Astrocyte of the spinal cord (primary cell): ENCODE results near the gene AP3B1.

Source experiments
- DNase-seq: peaks from one replicate; pipeline ENCODE4 v3.0.0; 2011; ENCODE audit warnings: low read depth, low spot score
- H3K4me3 ChIP-seq: 2 replicates; pipeline ENCODE4 v1.5.1; 2011; ENCODE audit warnings: low read depth, mild to moderate bottlenecking, low read length, moderate library complexity
- in situ Hi-C: cut with HindIII; loops from 2 replicates; pipeline ENCODE4 v1.10.0; 2017; ENCODE audit warnings: low sequenced_read_pairs
- TF ChIP-seq, protein P1 (sequence below): IDR thresholded peaks from 2 replicates; pipeline ENCODE4 v1.5.1; 2012; ENCODE audit warnings: low read depth, mild to moderate bottlenecking, low read length, inconsistent platforms

Gene AP3B1

GRCh38 chr5:78243639-78244038 lies 50.9 kb downstream of the AP3B1 start:
- TF ChIP-seq, protein P1, sequence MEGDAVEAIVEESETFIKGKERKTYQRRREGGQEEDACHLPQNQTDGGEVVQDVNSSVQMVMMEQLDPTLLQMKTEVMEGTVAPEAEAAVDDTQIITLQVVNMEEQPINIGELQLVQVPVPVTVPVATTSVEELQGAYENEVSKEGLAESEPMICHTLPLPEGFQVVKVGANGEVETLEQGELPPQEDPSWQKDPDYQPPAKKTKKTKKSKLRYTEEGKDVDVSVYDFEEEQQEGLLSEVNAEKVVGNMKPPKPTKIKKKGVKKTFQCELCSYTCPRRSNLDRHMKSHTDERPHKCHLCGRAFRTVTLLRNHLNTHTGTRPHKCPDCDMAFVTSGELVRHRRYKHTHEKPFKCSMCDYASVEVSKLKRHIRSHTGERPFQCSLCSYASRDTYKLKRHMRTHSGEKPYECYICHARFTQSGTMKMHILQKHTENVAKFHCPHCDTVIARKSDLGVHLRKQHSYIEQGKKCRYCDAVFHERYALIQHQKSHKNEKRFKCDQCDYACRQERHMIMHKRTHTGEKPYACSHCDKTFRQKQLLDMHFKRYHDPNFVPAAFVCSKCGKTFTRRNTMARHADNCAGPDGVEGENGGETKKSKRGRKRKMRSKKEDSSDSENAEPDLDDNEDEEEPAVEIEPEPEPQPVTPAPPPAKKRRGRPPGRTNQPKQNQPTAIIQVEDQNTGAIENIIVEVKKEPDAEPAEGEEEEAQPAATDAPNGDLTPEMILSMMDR: no peak
- in situ Hi-C loops: no loop called here
- H3K4me3 ChIP-seq: no peak overlapping the region
- peak; percentile 69 for DNase-seq

- in situ Hi-C loops: no loop called here
- TF ChIP-seq, protein P1: no peak
- DNase-seq: no peak
- no peak overlapping the region for H3K4me3 ChIP-seq
Measured at GRCh38 chr5:78243091-78243490, 51.4 kb downstream of the AP3B1 start.

DNA sequence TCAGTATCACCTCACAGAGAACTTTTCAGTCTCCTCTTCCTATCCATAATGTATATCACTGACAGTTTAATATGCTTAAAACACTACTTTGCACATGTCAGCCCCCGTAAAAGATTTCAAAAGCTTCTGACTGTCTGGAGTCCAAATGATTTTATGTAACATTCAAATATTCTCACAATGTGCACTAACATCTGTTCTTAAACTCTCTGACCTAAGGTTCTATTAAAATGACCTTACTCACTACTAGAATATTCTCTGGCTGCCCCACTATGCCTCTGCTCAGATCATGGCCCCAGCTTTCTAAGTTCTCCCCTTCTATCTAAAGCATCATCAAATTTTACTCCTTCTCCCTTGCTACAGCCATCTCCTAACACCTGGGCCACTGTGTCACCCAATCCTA lies 52.5 kb downstream of the AP3B1 start:
- no peak for DNase-seq
- in situ Hi-C loops: no loop called here
- H3K4me3 ChIP-seq: no peak overlapping the region
- TF ChIP-seq, protein P1: no peak

GRCh38 chr5:78237911-78238310 lies 56.6 kb downstream of the AP3B1 start:
- DNase-seq: no peak

GRCh38 chr5:78236046-78236445 lies 58.5 kb downstream of the AP3B1 start:
- in situ Hi-C loops: no loop called here

More at GRCh38 chr5:78237911-78238310, 56.6 kb downstream of the AP3B1 start:
- no peak overlapping the region for H3K4me3 ChIP-seq
- in situ Hi-C loops: no loop called here
- TF ChIP-seq, protein P1: no peak

DNA sequence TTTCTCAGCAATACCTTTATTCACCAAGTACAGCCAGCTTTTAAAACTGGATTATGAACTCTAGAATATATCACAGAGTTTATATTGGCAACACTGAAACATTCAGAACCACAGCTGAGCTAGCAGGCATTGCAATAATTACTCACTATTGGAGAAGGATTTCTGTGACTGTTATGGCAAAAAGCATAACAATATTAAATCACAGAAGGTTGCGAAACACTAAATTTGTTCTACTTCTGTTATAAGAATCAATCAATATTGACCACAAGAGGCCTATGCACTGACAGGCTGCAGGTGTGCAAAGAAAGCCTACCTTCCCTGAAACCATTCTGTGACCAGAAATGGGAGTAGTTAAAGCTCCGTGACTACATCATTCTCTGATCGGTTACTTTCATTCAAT lies 59.2 kb downstream of the AP3B1 start:
- TF ChIP-seq, protein P1: no peak
- H3K4me3 ChIP-seq: no peak overlapping the region
- in situ Hi-C loops: no loop called here
- DNase-seq: peak; percentile 32

More at GRCh38 chr5:78236046-78236445, 58.5 kb downstream of the AP3B1 start:
- TF ChIP-seq, protein P1: no peak
- no peak overlapping the region for H3K4me3 ChIP-seq
- no peak for DNase-seq

GRCh38 chr5:78234804-78235203 lies 59.7 kb downstream of the AP3B1 start:
- in situ Hi-C loops: no loop called here
- no peak for DNase-seq
- H3K4me3 ChIP-seq: no peak overlapping the region
- TF ChIP-seq, protein P1: no peak
